H9 (cell line): ENCODE data around the gene R3HDM2. TPM values are rescaled to one million over a fixed set of nuclear protein-coding genes. Genes with fewer than 3 reads are reported as not detected.

ENCODE experiments used
- DNase-seq: peaks from one replicate; pipeline ENCODE4 v3.0.0-alpha.2; 2017
- H2AFZ ChIP-seq: one replicate; pipeline ENCODE4 v1.6.1; 2013; ENCODE audit warnings: mild to moderate bottlenecking, low read length, control low read depth, moderate library complexity
- H2AK5ac ChIP-seq: 2 replicates; pipeline ENCODE4 v1.6.1; 2013; ENCODE audit warnings: low read length, control low read depth, mixed read lengths; ENCODE audit not compliant: insufficient read length
- H2BK120ac ChIP-seq: one replicate; pipeline ENCODE4 v1.6.1; 2013; ENCODE audit warnings: low read depth, mild to moderate bottlenecking, low read length, control low read depth, inconsistent platforms; ENCODE audit not compliant: poor library complexity, severe bottlenecking
- H2BK12ac ChIP-seq: 2 replicates; pipeline ENCODE4 v1.6.1; 2013; ENCODE audit warnings: low read length, control low read depth, mixed read lengths, low read depth; ENCODE audit not compliant: insufficient read length
- H2BK15ac ChIP-seq: 2 replicates; pipeline ENCODE4 v1.6.1; 2013; ENCODE audit warnings: low read depth, low read length, control low read depth
- H2BK20ac ChIP-seq: one replicate; pipeline ENCODE4 v1.6.1; 2013; ENCODE audit warnings: low read depth, mild to moderate bottlenecking, low read length, control low read depth, inconsistent platforms; ENCODE audit not compliant: poor library complexity, severe bottlenecking
- H2BK5ac ChIP-seq: 2 replicates; pipeline ENCODE4 v1.6.1; 2013; ENCODE audit warnings: low read length, control low read depth, mixed read lengths; ENCODE audit not compliant: insufficient read length
- H3K14ac ChIP-seq: 2 replicates; pipeline ENCODE4 v1.6.1; 2013; ENCODE audit warnings: low read length, control low read depth; ENCODE audit not compliant: insufficient read depth
- H3K18ac ChIP-seq: 2 replicates; pipeline ENCODE4 v1.6.1; 2013; ENCODE audit warnings: low read depth, mild to moderate bottlenecking, mixed read lengths, low read length, control low read depth; ENCODE audit not compliant: insufficient read length
- H3K23ac ChIP-seq: 2 replicates; pipeline ENCODE4 v1.6.1; 2013; ENCODE audit warnings: low read length, control low read depth, mixed read lengths, low read depth; ENCODE audit not compliant: insufficient read length
- H3K23me2 ChIP-seq: 2 replicates; pipeline ENCODE4 v1.6.1; 2013; ENCODE audit warnings: low read depth, mild to moderate bottlenecking, mixed read lengths, low read length, control low read depth; ENCODE audit not compliant: insufficient read length, poor library complexity, severe bottlenecking
- H3K27ac ChIP-seq: 2 replicates; pipeline ENCODE4 v1.5.1; 2013; ENCODE audit warnings: low read length, control low read depth, mixed read lengths, low read depth; ENCODE audit not compliant: insufficient read length
- H3K27me3 ChIP-seq: 2 replicates; pipeline ENCODE4 v1.6.1; 2013; ENCODE audit warnings: low read length, control low read depth, inconsistent platforms; ENCODE audit not compliant: insufficient read depth
- H3K4ac ChIP-seq: 2 replicates; pipeline ENCODE4 v1.6.1; 2013; ENCODE audit warnings: low read depth, mild to moderate bottlenecking, control low read depth, inconsistent platforms, low read length, moderate library complexity
- H3K4me1 ChIP-seq: 2 replicates; pipeline ENCODE4 v1.6.1; 2013; ENCODE audit warnings: low read length, control low read depth, inconsistent platforms; ENCODE audit not compliant: insufficient read depth
- H3K4me2 ChIP-seq: 2 replicates; pipeline ENCODE4 v1.6.1; 2013; ENCODE audit warnings: low read length, control low read depth, mixed read lengths; ENCODE audit not compliant: insufficient read length, insufficient read depth
- H3K56ac ChIP-seq: 2 replicates; pipeline ENCODE4 v1.6.1; 2013; ENCODE audit warnings: low read depth, mild to moderate bottlenecking, mixed read lengths, low read length, control low read depth; ENCODE audit not compliant: insufficient read length
- H3K79me1 ChIP-seq: 2 replicates; pipeline ENCODE4 v1.6.1; 2013; ENCODE audit warnings: low read depth, mild to moderate bottlenecking, moderate library complexity, low read length, control low read depth, inconsistent platforms; ENCODE audit not compliant: insufficient read depth, poor library complexity, severe bottlenecking
- H3K79me2 ChIP-seq: 2 replicates; pipeline ENCODE4 v1.6.1; 2013; ENCODE audit warnings: low read length, control low read depth, inconsistent platforms; ENCODE audit not compliant: insufficient read depth
- H3K9ac ChIP-seq: 2 replicates; pipeline ENCODE4 v1.6.1; 2013; ENCODE audit warnings: low read length, control low read depth, mixed read lengths; ENCODE audit not compliant: insufficient read length; ENCODE audit errors: extremely low read depth
- H3K9me3 ChIP-seq: one replicate; pipeline ENCODE4 v1.6.1; 2013; ENCODE audit warnings: low read depth, low read length, inconsistent platforms; ENCODE audit not compliant: control insufficient read depth
- H3T11ph ChIP-seq: one replicate; pipeline ENCODE4 v1.6.1; 2013; ENCODE audit warnings: mild to moderate bottlenecking, low read length, control low read depth, inconsistent platforms
- H4K20me1 ChIP-seq: one replicate; pipeline ENCODE4 v1.6.1; 2013; ENCODE audit not compliant: control insufficient read depth, insufficient read length, insufficient read depth
- H4K5ac ChIP-seq: 2 replicates; pipeline ENCODE4 v1.6.1; 2013; ENCODE audit warnings: low read depth, mild to moderate bottlenecking, mixed read lengths, low read length, control low read depth; ENCODE audit not compliant: insufficient read length
- H4K8ac ChIP-seq: replicated peaks from 2 replicates; pipeline ENCODE4 v1.6.1; 2013; ENCODE audit warnings: low read length, control low read depth, mixed read lengths, low read depth; ENCODE audit not compliant: insufficient read length
- H4K91ac ChIP-seq: 2 replicates; pipeline ENCODE4 v1.6.1; 2013; ENCODE audit warnings: low read depth, mild to moderate bottlenecking, moderate library complexity, mixed read lengths, low read length, control low read depth; ENCODE audit not compliant: insufficient read length
- H3K27ac Mint-ChIP-seq, 3 experiments: 2 replicates in 2 of 3; 3 replicates in 1 of 3; pipeline ENCODE4 v1.8.0; 2020 to 2021; ENCODE audit warnings: mixed read lengths in 3 of 3, mild to moderate bottlenecking in 1 of 3, moderate library complexity in 1 of 3
- H3K27me3 Mint-ChIP-seq: 2 replicates; pipeline ENCODE4 v1.8.0; 2021; ENCODE audit warnings: low read depth, mild to moderate bottlenecking, moderate library complexity, mixed read lengths
- H3K36me3 Mint-ChIP-seq, 3 experiments: 2 replicates in 2 of 3; 3 replicates in 1 of 3; pipeline ENCODE4 v1.8.0; 2020 to 2021; ENCODE audit warnings: low read depth in 3 of 3, mixed read lengths in 3 of 3; ENCODE audit not compliant: insufficient read depth in 1 of 3
- H3K4me1 Mint-ChIP-seq, 2 experiments: 2 replicates each; pipeline ENCODE4 v1.8.0; 2020; ENCODE audit warnings: mixed read lengths in 2 of 2
- H3K4me3 Mint-ChIP-seq, 2 experiments: 2 replicates in 1 of 2; 3 replicates in 1 of 2; pipeline ENCODE4 v1.8.0; 2020 to 2021; ENCODE audit warnings: mild to moderate bottlenecking in 2 of 2, mixed read lengths in 2 of 2, moderate library complexity in 1 of 2
- H3K9me3 Mint-ChIP-seq, 2 experiments: 2 replicates in 1 of 2; 3 replicates in 1 of 2; pipeline ENCODE4 v1.8.0; 2020; ENCODE audit warnings: mild to moderate bottlenecking in 2 of 2, mixed read lengths in 2 of 2, moderate library complexity in 1 of 2
- CTCF ChIP-seq: fragments of 200-600 bp; sonication (generic); conservative IDR thresholded peaks from 3 replicates; pipeline ENCODE4 v1.8.0; 2021; ENCODE audit warnings: antibody characterized with exemption, mild to moderate bottlenecking
- WGBS: extraction: QIAGEN DNeasy Blood & Tissue Kit; methylation state at CpG from one replicate; pipeline ENCODE4 v1.1.7; 2013; ENCODE audit warnings: missing lambda C conversion rate, low lambda C conversion rate, mixed read lengths; ENCODE audit not compliant: insufficient read length; ENCODE audit errors: extremely low coverage; 5-methylcytosine and 5-hydroxymethylcytosine counted together
- total RNA-seq: library from RNA; stranded (reverse); gene quantifications from 2 replicates; pipeline ENCODE4 v1.2.1, GENCODE V29; 2021

Gene R3HDM2
- total RNA-seq, 1 experiment from 2014 or later: 43.9 TPM

GRCh38 chr12:57450057-57450456 lies 19.2 kb upstream of the R3HDM2 start:
- Histone ChIP-seq H4K91ac (no peak overlapping the region), H2BK12ac (no peak overlapping the region), H3K4me2 (no peak overlapping the region), H2BK20ac (no peak overlapping the region), H3K23ac (no peak overlapping the region), H2BK5ac (no peak overlapping the region), H2AFZ (no peak overlapping the region), H3K14ac (no peak overlapping the region), H4K8ac (no peak overlapping the region), H3K4ac (no peak overlapping the region), H4K20me1 (no peaks in the 10 kb centered on the region), H3K79me1 (no peaks in the 10 kb centered on the region), H2BK15ac (no peak overlapping the region), H3K18ac (no peak overlapping the region), H3K4me1 (no peaks in the 10 kb centered on the region; the same call in 1 of the 2 replicates), H3K9ac (no peak overlapping the region), H3K27me3 (no peaks in the 10 kb centered on the region), H3K9me3 (no peaks in the 10 kb centered on the region), H3K23me2 (no peaks in the 10 kb centered on the region), H3K56ac (no peak overlapping the region), H2BK120ac (no peak overlapping the region), H4K5ac (no peak overlapping the region), H3K27ac (no peak overlapping the region), H2AK5ac (no peak overlapping the region), H3T11ph (no peak overlapping the region), H3K79me2 (no peaks in the 10 kb centered on the region)
- peaks cover 18 to 26% of the 10 kb centered on the region in 2 experiments for H3K4me1 Mint-ChIP-seq
- DNase-seq: no peak
- no CpG with 5 or more reads among the region's 3 CpGs for WGBS
- peaks cover 0 to 2% (median 0%) of the 10 kb centered on the region in 3 experiments; a peak in 1 of 7 replicates for H3K36me3 Mint-ChIP-seq
- no peak for TF ChIP-seq CTCF
- H3K27me3 Mint-ChIP-seq: no peaks in the 10 kb centered on the region; the same call in 1 of the 2 replicates
- H3K27ac Mint-ChIP-seq: no peak overlapping the region
- no peaks in the 10 kb centered on the region for H3K9me3 Mint-ChIP-seq
- H3K4me3 Mint-ChIP-seq: no peak overlapping the region; a peak in 1 of 5 replicates
